GM18498 (cell line): ENCODE measurements around the gene VEGFB.

Experiments used
- ATAC-seq: cut with Tn5 transposase; IDR thresholded peaks from one replicate; pipeline ENCODE4 v1.9.1; 2021; ENCODE audit warnings: mild to moderate bottlenecking, moderate library complexity; ENCODE audit not compliant: unreplicated experiment

VEGFB gene

GRCh38 chr11:64276653-64277431 is 42.5 kb downstream of the VEGFB start:
- no peak for ATAC-seq

GRCh38 chr11:64278576-64279190 is 44.3 kb downstream of the VEGFB start:
- ATAC-seq = no peak

- no peak for ATAC-seq
These were observed 47.8 kb downstream of the VEGFB start for GRCh38 chr11:64281957-64282770.

GRCh38 chr11:64283092-64283491 is 48.7 kb downstream of the VEGFB start:
- no peak for ATAC-seq

- peak; percentile 67 for ATAC-seq
These were observed 49.9 kb downstream of the VEGFB start, which contains the start of gene BAD for GRCh38 chr11:64284048-64284961. TSS of gene BAD (minus strand) at chr11:64284665. CDS start at chr11:64284368, 297 bp downstream.

- peak; percentile 62 for ATAC-seq
These were observed 50.8 kb downstream of the VEGFB start, which contains the start of gene GPR137 for GRCh38 chr11:64284962-64285884. TSS of gene GPR137 (plus strand) at chr11:64285848. CDS start at chr11:64286525, 677 bp downstream.

GRCh38 chr11:64285885-64286800 is 51.8 kb downstream of the VEGFB start:
- no peak for ATAC-seq

GRCh38 chr11:64286801-64287159 is 52.4 kb downstream of the VEGFB start:
- ATAC-seq = no peak

- no peak for ATAC-seq
These were observed 53.4 kb downstream of the VEGFB start for GRCh38 chr11:64287676-64288352.

- ATAC-seq = no peak
These were observed 54.0 kb downstream of the VEGFB start for GRCh38 chr11:64288353-64288750.
